DND-41 (cell line): Measurements from ENCODE around the gene ERVK3-1.

Experiments
- CTCF ChIP-seq: IDR thresholded peaks from 2 replicates; pipeline ENCODE4 v1.5.1; 2012; ENCODE audit warnings: borderline replicate concordance, low read length, moderate library complexity, mild to moderate bottlenecking; ENCODE audit not compliant: poor library complexity, severe bottlenecking; ENCODE audit errors: extremely low read depth
- EZH2 ChIP-seq: IDR thresholded peaks from 3 replicates; pipeline ENCODE4 v1.6.1; 2012; ENCODE audit warnings: borderline replicate concordance, low read depth, mild to moderate bottlenecking, moderate library complexity, low read length, inconsistent platforms; ENCODE audit not compliant: severe bottlenecking

- TF ChIP-seq EZH2 (no peak), CTCF (no peak)
Observed at GRCh38 chr19:58355908-58356765, 51.0 kb downstream of the ERVK3-1 start.
